Measurements from ENCODE around the gene NTNG1. TPM values are rescaled to one million over a fixed set of nuclear protein-coding genes. Genes with fewer than 3 reads are reported as not detected.

Gene NTNG1
- total and polyA plus RNA-seq, 2 of the 13 experiments (the other 11 are each of a cell fraction or from before 2014, with no cell fraction given): not detected

DNA sequence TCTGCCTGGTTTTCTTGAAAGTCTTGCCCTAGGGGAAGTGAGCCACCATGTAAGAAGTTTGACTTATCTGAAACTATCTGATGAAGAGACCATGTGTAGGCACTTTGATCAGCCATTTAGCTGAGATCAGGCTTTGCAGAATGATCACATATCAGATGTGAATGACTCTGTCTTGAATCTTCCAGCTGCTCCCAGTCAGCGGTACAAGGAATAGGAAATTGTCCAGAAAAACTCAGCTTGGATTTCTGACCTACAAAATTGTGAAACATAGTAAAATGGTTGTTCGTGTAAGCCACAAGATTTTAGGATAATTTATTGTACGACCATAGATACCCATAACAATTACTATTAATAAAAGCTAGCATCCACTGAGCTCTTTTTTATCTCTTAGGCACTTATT is 41.9 kb upstream of the NTNG1 start:
- H2AFZ ChIP-seq (ENCODE audit: low read length): no peak overlapping the region
- H3K27ac ChIP-seq (ENCODE audit: extremely low read length, insufficient read depth, low read length): no peak overlapping the region
- H3K4me1 ChIP-seq (ENCODE audit: insufficient read depth, low read length): no peaks in the 10 kb centered on the region
- no peaks in the 10 kb centered on the region for H3K36me3 ChIP-seq (replicated peaks in 1 of 2; ENCODE audit: control insufficient read depth in 1 of 2, insufficient read depth in 2 of 2, low read length in 2 of 2)
- H3K9me3 ChIP-seq (ENCODE audit: low read length): no peaks in the 10 kb centered on the region
- no TSS peak for BruUV-seq (replicated peaks)
- DNase-seq (ENCODE audit: low spot score): no peak
- intact Hi-C loops (cut with micrococcal nuclease; ENCODE audit: unreplicated experiment) (no loop called here), in situ Hi-C loops (cut with HindIII; ENCODE audit: extremely low pct_ligation_motif_present, low pct_unique_long_range_greater_than_20kb) (no loop called here)
- no peaks in the 10 kb centered on the region for H3K27me3 ChIP-seq (ENCODE audit: control insufficient read depth in 1 of 2, insufficient read depth in 2 of 2, low read length in 2 of 2)
- ChIA-PET POLR2A (no interaction called here), CTCF (ENCODE audit: low intra/inter-chr PET ratio, low total read pairs) (no interaction called here)
- no peak overlapping the region for H3K4me3 ChIP-seq (replicated peaks in 1 of 3; ENCODE audit: insufficient read depth in 1 of 3, low read depth in 2 of 3, low read length in 3 of 3)
- FAIRE-seq: no peak
- 5% methylated on average over 3 of the region's 3 CpGs for WGBS (ENCODE audit: low lambda C conversion rate)
- H3K4me2 ChIP-seq (ENCODE audit: low read depth, low read length): no peak overlapping the region
- H3K9ac ChIP-seq (ENCODE audit: insufficient read depth, low read depth, low read length): no peak overlapping the region
- no peaks in the 10 kb centered on the region for H4K20me1 ChIP-seq (ENCODE audit: insufficient read depth, low read length)
- no peak for ATAC-seq
- no peaks in the 10 kb centered on the region for H3K79me2 ChIP-seq (ENCODE audit: insufficient read depth, low read length)
- TF ChIP-seq SP4 (CRISPR knock-in tag; IDR thresholded peaks at IDR 0.05) (no peak), HHEX (CRISPR knock-in tag; IDR thresholded peaks at IDR 0.05) (no peak), ZNF782 (CRISPR knock-in tag; IDR thresholded peaks at IDR 0.05; ENCODE audit: borderline replicate concordance) (no peak), CCAR2 (optimal IDR thresholded peaks at IDR 0.05; ENCODE audit: low read depth, low read length) (no peak), RFXAP (CRISPR knock-in tag; IDR thresholded peaks at IDR 0.05; ENCODE audit: borderline replicate concordance) (no peak), KDM4B (CRISPR knock-in tag; IDR thresholded peaks at IDR 0.05) (no peak), ZNF709 (CRISPR knock-in tag; IDR thresholded peaks at IDR 0.05) (no peak), HIVEP1 (CRISPR knock-in tag; IDR thresholded peaks at IDR 0.05) (no peak), ZNF451 (CRISPR knock-in tag; IDR thresholded peaks at IDR 0.05) (no peak)
- TF ChIP-seq, protein P1, sequence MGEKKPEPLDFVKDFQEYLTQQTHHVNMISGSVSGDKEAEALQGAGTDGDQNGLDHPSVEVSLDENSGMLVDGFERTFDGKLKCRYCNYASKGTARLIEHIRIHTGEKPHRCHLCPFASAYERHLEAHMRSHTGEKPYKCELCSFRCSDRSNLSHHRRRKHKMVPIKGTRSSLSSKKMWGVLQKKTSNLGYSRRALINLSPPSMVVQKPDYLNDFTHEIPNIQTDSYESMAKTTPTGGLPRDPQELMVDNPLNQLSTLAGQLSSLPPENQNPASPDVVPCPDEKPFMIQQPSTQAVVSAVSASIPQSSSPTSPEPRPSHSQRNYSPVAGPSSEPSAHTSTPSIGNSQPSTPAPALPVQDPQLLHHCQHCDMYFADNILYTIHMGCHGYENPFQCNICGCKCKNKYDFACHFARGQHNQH (CRISPR knock-in tag; IDR thresholded peaks at IDR 0.05): no peak
- TF ChIP-seq, protein P2, sequence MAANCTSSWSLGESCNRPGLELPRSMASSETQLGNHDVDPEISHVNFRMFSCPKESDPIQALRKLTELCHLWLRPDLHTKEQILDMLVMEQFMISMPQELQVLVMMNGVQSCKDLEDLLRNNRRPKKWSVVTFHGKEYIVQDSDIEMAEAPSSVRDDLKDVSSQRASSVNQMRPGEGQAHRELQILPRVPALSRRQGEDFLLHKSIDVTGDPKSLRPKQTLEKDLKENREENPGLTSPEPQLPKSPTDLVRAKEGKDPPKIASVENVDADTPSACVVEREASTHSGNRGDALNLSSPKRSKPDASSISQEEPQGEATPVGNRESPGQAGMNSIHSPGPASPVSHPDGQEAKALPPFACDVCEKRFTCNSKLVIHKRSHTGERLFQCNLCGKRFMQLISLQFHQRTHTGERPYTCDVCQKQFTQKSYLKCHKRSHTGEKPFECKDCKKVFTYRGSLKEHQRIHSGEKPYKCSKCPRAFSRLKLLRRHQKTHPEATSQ (CRISPR knock-in tag; IDR thresholded peaks at IDR 0.05; ENCODE audit: borderline replicate concordance): no peak
- TF ChIP-seq, protein P3, sequence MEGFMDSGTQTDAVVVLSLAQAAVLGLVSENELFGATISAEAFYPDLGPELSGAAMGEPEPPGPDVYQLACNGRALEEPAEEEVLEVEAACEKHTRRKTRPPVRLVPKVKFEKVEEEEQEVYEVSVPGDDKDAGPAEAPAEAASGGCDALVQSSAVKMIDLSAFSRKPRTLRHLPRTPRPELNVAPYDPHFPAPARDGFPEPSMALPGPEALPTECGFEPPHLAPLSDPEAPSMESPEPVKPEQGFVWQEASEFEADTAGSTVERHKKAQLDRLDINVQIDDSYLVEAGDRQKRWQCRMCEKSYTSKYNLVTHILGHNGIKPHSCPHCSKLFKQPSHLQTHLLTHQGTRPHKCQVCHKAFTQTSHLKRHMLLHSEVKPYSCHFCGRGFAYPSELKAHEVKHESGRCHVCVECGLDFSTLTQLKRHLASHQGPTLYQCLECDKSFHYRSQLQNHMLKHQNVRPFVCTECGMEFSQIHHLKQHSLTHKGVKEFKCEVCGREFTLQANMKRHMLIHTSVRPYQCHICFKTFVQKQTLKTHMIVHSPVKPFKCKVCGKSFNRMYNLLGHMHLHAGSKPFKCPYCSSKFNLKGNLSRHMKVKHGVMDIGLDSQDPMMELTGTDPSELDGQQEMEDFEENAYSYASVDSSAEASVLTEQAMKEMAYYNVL (CRISPR knock-in tag; IDR thresholded peaks at IDR 0.05; ENCODE audit: borderline replicate concordance): no peak
- TF ChIP-seq, protein P4, sequence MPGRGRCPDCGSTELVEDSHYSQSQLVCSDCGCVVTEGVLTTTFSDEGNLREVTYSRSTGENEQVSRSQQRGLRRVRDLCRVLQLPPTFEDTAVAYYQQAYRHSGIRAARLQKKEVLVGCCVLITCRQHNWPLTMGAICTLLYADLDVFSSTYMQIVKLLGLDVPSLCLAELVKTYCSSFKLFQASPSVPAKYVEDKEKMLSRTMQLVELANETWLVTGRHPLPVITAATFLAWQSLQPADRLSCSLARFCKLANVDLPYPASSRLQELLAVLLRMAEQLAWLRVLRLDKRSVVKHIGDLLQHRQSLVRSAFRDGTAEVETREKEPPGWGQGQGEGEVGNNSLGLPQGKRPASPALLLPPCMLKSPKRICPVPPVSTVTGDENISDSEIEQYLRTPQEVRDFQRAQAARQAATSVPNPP (CRISPR knock-in tag; IDR thresholded peaks at IDR 0.05): no peak
- TF ChIP-seq, protein P5, sequence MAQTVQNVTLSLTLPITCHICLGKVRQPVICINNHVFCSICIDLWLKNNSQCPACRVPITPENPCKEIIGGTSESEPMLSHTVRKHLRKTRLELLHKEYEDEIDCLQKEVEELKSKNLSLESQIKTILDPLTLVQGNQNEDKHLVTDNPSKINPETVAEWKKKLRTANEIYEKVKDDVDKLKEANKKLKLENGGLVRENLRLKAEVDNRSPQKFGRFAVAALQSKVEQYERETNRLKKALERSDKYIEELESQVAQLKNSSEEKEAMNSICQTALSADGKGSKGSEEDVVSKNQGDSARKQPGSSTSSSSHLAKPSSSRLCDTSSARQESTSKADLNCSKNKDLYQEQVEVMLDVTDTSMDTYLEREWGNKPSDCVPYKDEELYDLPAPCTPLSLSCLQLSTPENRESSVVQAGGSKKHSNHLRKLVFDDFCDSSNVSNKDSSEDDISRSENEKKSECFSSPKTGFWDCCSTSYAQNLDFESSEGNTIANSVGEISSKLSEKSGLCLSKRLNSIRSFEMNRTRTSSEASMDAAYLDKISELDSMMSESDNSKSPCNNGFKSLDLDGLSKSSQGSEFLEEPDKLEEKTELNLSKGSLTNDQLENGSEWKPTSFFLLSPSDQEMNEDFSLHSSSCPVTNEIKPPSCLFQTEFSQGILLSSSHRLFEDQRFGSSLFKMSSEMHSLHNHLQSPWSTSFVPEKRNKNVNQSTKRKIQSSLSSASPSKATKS (CRISPR knock-in tag; IDR thresholded peaks at IDR 0.05): no peak
- TF ChIP-seq, protein P6, sequence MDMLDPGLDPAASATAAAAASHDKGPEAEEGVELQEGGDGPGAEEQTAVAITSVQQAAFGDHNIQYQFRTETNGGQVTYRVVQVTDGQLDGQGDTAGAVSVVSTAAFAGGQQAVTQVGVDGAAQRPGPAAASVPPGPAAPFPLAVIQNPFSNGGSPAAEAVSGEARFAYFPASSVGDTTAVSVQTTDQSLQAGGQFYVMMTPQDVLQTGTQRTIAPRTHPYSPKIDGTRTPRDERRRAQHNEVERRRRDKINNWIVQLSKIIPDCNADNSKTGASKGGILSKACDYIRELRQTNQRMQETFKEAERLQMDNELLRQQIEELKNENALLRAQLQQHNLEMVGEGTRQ (IDR thresholded peaks at IDR 0.05; ENCODE audit: low read depth, low read length): no peak
- TF ChIP-seq, protein P6 (CRISPR knock-in tag; IDR thresholded peaks at IDR 0.05; ENCODE audit: borderline replicate concordance): no peak
